ENCODE data around the gene PIAS4. TPM values are rescaled to one million over a fixed set of nuclear protein-coding genes. Genes with fewer than 3 reads are reported as not detected.

The PIAS4 gene
- total RNA-seq, 1 experiment from 2014 or later: 45.9 TPM

- TF ChIP-seq SMAD3 (CRISPR knock-in tag; IDR thresholded peaks at IDR 0.05; ENCODE audit: borderline replicate concordance) (no peak), CREM (CRISPR knock-in tag; IDR thresholded peaks at IDR 0.05) (no peak), ATF3 (CRISPR knock-in tag; conservative IDR thresholded peaks at IDR 0.05) (no peak), TEAD4 (CRISPR knock-in tag; IDR thresholded peaks at IDR 0.05) (no peak), E2F1 (CRISPR knock-in tag; IDR thresholded peaks at IDR 0.05) (no peak), ZNF263 (CRISPR knock-in tag; IDR thresholded peaks at IDR 0.05; ENCODE audit: low read depth) (no peak), ZMAT4 (CRISPR knock-in tag; IDR thresholded peaks at IDR 0.05) (no peak), NFATC4 (CRISPR knock-in tag; IDR thresholded peaks at IDR 0.05) (no peak), AR (CRISPR knock-in tag; IDR thresholded peaks at IDR 0.05) (no peak), FOXP4 (CRISPR knock-in tag; IDR thresholded peaks at IDR 0.05) (no peak), FOXJ3 (CRISPR knock-in tag; IDR thresholded peaks at IDR 0.05; ENCODE audit: borderline replicate concordance) (no peak)
- no peak for DNase-seq (ENCODE audit: low spot score)
- ChIA-PET CTCF (interaction anchor here (1.2 kb wide), 1 partner anchor 29 kb away, joined by 3 read pairs; no protein-coding TSS in a partner anchor), POLR2A (no interaction called here)
- Mint-ChIP-seq H3K36me3 (peaks cover 9% of the 10 kb centered on the region), H3K27me3 (ENCODE audit: low read depth) (no peaks in the 10 kb centered on the region), H3K27ac (no peak overlapping the region), H3K4me3 (no peak overlapping the region), H3K4me1 (0 out of 2 replicates have a peak, but pooled peaks cover 3% of the 10 kb centered on the region), H3K9me3 (no peaks in the 10 kb centered on the region)
- ATAC-seq: no peak
These were observed 8.9 kb downstream of the PIAS4 start for GRCh38 chr19:4016486-4016885.

GRCh38 chr19:4016903-4017638 is 9.5 kb downstream of the PIAS4 start:
- H3K27ac Mint-ChIP-seq: no peak overlapping the region
- POLR2A ChIA-PET: interaction anchor here (0.6 kb wide), 1 partner anchor 1236 kb away, joined by 3 read pairs; no protein-coding TSS in a partner anchor

More at GRCh38 chr19:4016903-4017638, 9.5 kb downstream of the PIAS4 start:
- H3K4me3 Mint-ChIP-seq: no peak overlapping the region
- no peaks in the 10 kb centered on the region for H3K9me3 Mint-ChIP-seq
- DNase-seq (ENCODE audit: low spot score) (no peak), ATAC-seq (no peak)
- 0 out of 2 replicates have a peak, but pooled peaks cover 3% of the 10 kb centered on the region for H3K4me1 Mint-ChIP-seq
- no peaks in the 10 kb centered on the region for H3K27me3 Mint-ChIP-seq (ENCODE audit: low read depth)
- H3K36me3 Mint-ChIP-seq: peaks cover 11% of the 10 kb centered on the region
- CTCF ChIA-PET: interaction anchor here (1.2 kb wide), 1 partner anchor 30 kb away, joined by 3 read pairs; no protein-coding TSS in a partner anchor
- no peak for TF ChIP-seq E2F4 (CRISPR knock-in tag; IDR thresholded peaks at IDR 0.05; ENCODE audit: borderline replicate concordance, low read depth)
- TF ChIP-seq ZSCAN18 (CRISPR knock-in tag; IDR thresholded peaks at IDR 0.05): no peak
- no peak for TF ChIP-seq NR1H2 (CRISPR knock-in tag; IDR thresholded peaks at IDR 0.05)
- TF ChIP-seq CREB1 (CRISPR knock-in tag; IDR thresholded peaks at IDR 0.05): no peak

All from WTC11 (cell line).